ENCODE data around the gene SPTB.
A peak's percentile ranks its signal among the peaks of the same experiment; 100 is the strongest.

The SPTB gene

DNA sequence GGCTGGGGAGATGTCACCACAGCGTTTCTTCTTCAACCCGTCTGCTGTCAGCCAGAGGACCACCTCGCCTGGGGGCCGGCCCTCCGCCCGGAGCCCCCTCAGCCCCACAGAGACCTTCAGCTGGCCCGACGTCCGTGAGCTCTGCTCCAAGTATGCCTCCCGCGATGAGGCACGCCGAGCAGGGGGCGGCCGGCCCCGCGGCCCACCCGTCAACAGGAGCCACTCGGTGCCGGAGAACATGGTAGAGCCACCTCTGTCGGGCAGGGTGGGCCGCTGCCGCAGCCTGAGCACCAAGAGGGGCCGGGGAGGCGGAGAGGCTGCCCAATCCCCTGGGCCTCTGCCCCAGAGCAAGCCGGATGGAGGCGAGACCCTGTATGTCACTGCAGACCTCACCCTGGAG lies 136.6 kb downstream of the SPTB start (continued):
- TF ChIP-seq MZF1 (tag by site-specific recombination; IDR thresholded peaks at IDR 0.05; ENCODE audit: borderline replicate concordance) = no peak
- TF ChIP-seq SP7 (tag by site-specific recombination; IDR thresholded peaks at IDR 0.05) = no peak
- TF ChIP-seq ZNF280D (tag by site-specific recombination; IDR thresholded peaks at IDR 0.05) = no peak
- no peak for TF ChIP-seq ZNF514 (tag by site-specific recombination; IDR thresholded peaks at IDR 0.05)
- TF ChIP-seq ZNF26 (tag by site-specific recombination; IDR thresholded peaks at IDR 0.05) = no peak

DNA sequence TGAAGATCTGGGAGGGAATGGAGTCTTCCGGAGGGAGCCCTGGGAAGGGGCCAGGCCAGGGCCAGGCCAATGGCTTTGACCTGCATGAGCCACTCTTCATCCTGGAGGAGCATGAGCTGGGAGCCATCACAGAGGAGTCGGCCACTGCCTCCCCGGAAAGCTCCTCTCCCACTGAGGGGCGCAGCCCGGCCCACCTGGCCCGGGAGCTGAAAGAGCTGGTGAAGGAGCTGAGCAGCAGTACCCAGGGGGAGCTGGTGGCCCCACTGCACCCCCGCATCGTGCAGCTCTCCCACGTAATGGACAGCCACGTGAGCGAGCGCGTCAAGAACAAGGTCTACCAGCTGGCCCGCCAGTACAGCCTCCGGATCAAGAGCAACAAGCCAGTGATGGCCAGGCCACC lies 137.7 kb downstream of the SPTB start:
- H3K9me3 ChIP-seq (ENCODE audit: control insufficient read depth, insufficient read depth, low read depth, low read length) = no peaks in the 10 kb centered on the region
- POLR2A ChIA-PET = no interaction called here
- H3K4me3 ChIP-seq (ENCODE audit: low read depth, low read length) = no peak overlapping the region
- TF ChIP-seq GLI4 (tag by site-specific recombination; IDR thresholded peaks at IDR 0.05) = no peak
- TF ChIP-seq ZNF2 (tag by site-specific recombination; IDR thresholded peaks at IDR 0.05) = no peak
- no peaks in the 10 kb centered on the region for H3K4me1 ChIP-seq (ENCODE audit: control insufficient read depth, insufficient read depth, low read length)
- CTCF ChIA-PET = interaction anchor here (0.7 to 1.9 kb wide), 2 partner anchors 21 to 70 kb away, joined by 4 to 6 read pairs; no protein-coding TSS in a partner anchor
- peaks cover 7 to 85% of the 10 kb centered on the region in 2 experiments; a peak in 2 of 3 replicates for H3K36me3 ChIP-seq (ENCODE audit: control insufficient read depth in 2 of 2, insufficient read depth in 1 of 2, low read length in 2 of 2)
- H3K27ac ChIP-seq (ENCODE audit: extremely low read depth, low read depth, low read length) = no peak overlapping the region

DNA sequence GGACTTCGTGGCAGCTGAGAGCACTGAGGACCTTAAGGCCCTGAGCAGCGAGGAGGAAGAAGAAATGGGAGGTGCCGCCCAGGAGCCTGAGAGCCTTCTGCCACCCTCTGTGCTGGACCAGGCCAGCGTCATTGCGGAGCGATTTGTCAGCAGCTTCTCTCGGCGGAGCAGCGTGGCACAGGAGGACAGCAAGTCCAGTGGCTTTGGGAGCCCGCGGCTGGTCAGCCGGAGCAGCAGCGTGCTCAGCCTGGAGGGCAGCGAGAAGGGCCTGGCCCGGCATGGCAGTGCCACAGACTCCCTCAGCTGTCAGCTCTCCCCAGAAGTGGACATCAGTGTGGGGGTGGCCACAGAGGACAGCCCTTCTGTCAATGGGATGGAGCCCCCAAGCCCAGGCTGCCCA lies 138.5 kb downstream of the SPTB start:
- H3K4me3 ChIP-seq (ENCODE audit: low read depth, low read length) = no peak overlapping the region
- ChIA-PET POLR2A (no interaction called here), CTCF (interaction anchor here (0.7 to 1.9 kb wide), 2 partner anchors 21 to 69 kb away, joined by 4 to 6 read pairs; no protein-coding TSS in a partner anchor)
- no peak overlapping the region for H3K27ac ChIP-seq (ENCODE audit: extremely low read depth, low read depth, low read length)
- H3K9me3 ChIP-seq (ENCODE audit: control insufficient read depth, insufficient read depth, low read depth, low read length) = no peaks in the 10 kb centered on the region
- peaks cover 7 to 91% of the 10 kb centered on the region in 2 experiments; a peak in 2 of 3 replicates for H3K36me3 ChIP-seq (ENCODE audit: control insufficient read depth in 2 of 2, insufficient read depth in 1 of 2, low read length in 2 of 2)
- TF ChIP-seq ZNF621 (tag by site-specific recombination; IDR thresholded peaks at IDR 0.05) = no peak
- TF ChIP-seq HOXA7 (CRISPR knock-in tag; IDR thresholded peaks at IDR 0.05; ENCODE audit: borderline replicate concordance) = no peak
- TF ChIP-seq ZNF600 (tag by site-specific recombination; IDR thresholded peaks at IDR 0.05) = 0 out of 2 replicates have a peak, but pooled peaks have one; percentile 26
- H3K4me1 ChIP-seq (ENCODE audit: control insufficient read depth, insufficient read depth, low read length) = no peaks in the 10 kb centered on the region

DNA sequence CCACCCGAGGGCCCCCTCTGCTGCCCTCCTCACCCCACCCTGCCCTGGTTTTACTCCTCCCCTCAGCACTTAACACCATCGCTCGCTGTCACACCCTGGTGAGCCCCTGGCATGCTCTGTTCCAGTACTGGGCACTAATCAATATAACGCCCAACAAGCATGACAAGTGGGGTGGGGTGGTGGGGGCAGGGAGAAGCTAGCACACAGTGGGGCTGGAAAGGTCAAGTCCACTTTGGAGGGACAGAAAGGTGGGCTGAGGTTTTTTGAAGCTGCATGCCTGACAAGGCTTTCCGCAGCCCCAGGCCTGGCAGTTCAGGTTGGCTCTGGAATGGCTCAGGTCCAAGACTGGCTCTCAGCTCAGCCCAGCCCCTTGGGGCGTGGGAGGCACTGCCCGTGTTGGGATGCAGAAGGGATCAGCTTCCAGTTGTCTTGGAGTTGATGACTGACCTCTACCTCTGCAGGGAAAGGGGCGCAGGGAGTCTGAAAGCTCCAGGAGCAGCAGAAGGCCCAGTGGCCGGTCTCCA lies 141.4 kb downstream of the SPTB start:
- no peak overlapping the region for H3K27ac ChIP-seq (ENCODE audit: extremely low read depth, low read depth, low read length)
- H3K4me1 ChIP-seq (ENCODE audit: control insufficient read depth, insufficient read depth, low read length) = no peaks in the 10 kb centered on the region
- peaks cover 7 to 83% of the 10 kb centered on the region in 2 experiments for H3K36me3 ChIP-seq (ENCODE audit: control insufficient read depth in 2 of 2, insufficient read depth in 1 of 2, low read length in 2 of 2)
- TF ChIP-seq ZNF169 (tag by site-specific recombination; IDR thresholded peaks at IDR 0.05) (no peak), ZNF514 (tag by site-specific recombination; IDR thresholded peaks at IDR 0.05) (no peak), ZNF155 (tag by site-specific recombination; IDR thresholded peaks at IDR 0.05) (no peak), KLF1 (tag by site-specific recombination; IDR thresholded peaks at IDR 0.05) (no peak), ZBTB26 (tag by site-specific recombination; optimal IDR thresholded peaks at IDR 0.05) (no peak), ZNF354C (tag by site-specific recombination; IDR thresholded peaks at IDR 0.05; ENCODE audit: borderline replicate concordance, low read depth) (no peak), ZNF175 (tag by site-specific recombination; IDR thresholded peaks at IDR 0.05) (no peak), ZNF112 (tag by site-specific recombination; IDR thresholded peaks at IDR 0.05) (no peak), ZNF621 (tag by site-specific recombination; IDR thresholded peaks at IDR 0.05) (no peak)
- TF ChIP-seq, protein P1, sequence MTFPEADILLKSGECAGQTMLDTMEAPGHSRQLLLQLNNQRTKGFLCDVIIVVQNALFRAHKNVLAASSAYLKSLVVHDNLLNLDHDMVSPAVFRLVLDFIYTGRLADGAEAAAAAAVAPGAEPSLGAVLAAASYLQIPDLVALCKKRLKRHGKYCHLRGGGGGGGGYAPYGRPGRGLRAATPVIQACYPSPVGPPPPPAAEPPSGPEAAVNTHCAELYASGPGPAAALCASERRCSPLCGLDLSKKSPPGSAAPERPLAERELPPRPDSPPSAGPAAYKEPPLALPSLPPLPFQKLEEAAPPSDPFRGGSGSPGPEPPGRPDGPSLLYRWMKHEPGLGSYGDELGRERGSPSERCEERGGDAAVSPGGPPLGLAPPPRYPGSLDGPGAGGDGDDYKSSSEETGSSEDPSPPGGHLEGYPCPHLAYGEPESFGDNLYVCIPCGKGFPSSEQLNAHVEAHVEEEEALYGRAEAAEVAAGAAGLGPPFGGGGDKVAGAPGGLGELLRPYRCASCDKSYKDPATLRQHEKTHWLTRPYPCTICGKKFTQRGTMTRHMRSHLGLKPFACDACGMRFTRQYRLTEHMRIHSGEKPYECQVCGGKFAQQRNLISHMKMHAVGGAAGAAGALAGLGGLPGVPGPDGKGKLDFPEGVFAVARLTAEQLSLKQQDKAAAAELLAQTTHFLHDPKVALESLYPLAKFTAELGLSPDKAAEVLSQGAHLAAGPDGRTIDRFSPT (tag by site-specific recombination; IDR thresholded peaks at IDR 0.05) = no peak
- ChIA-PET POLR2A (no interaction called here), CTCF (interaction anchor here (0.7 kb wide), 1 partner anchor 21 kb away, joined by 3 read pairs; no protein-coding TSS in a partner anchor)
- no peaks in the 10 kb centered on the region for H3K9me3 ChIP-seq (ENCODE audit: control insufficient read depth, insufficient read depth, low read depth, low read length)
- no peak overlapping the region for H3K4me3 ChIP-seq (ENCODE audit: low read depth, low read length)

All from HEK293 (cell line).